Activated CD4-positive, alpha-beta T cell treated with anti-CD3 and anti-CD28 coated beads for 36 hours (primary cell): ENCODE data around the gene THBS1. TPM values are rescaled to one million over a fixed set of nuclear protein-coding genes. Genes with fewer than 3 reads are reported as not detected.
A peak's percentile ranks its signal among the peaks of the same experiment; 100 is the strongest.

Source experiments
- ATAC-seq: fragments of 200-7000 bp; cut with Tn5 transposase; one replicate; pipeline ENCODE4 v1.10.0; 2021; ENCODE audit warnings: mild to moderate bottlenecking, moderate library complexity
- CTCF ChIA-PET: fragments of 350-600 bp; sonication (Branson Sonifier 250); formaldehyde crosslinking; loops from one replicate; lab custom pipeline; 2021; ENCODE audit warnings: antibody characterized with exemption; lab: Charles Lee
- POLR2A ChIA-PET: fragments of 350-600 bp; sonication (Branson Sonifier 250); formaldehyde crosslinking; loops from one replicate; lab custom pipeline; 2021; ENCODE audit warnings: antibody characterized with exemption, inconsistent platforms; lab: Charles Lee
- DNase-seq: peaks from one replicate; pipeline ENCODE4 v3.0.0-alpha.2; 2020
- H3K27ac Mint-ChIP-seq: one replicate; pipeline ENCODE4 v1.8.0; 2021; ENCODE audit warnings: mixed read lengths
- H3K27me3 Mint-ChIP-seq: one replicate; pipeline ENCODE4 v1.8.0; 2021; ENCODE audit warnings: mixed read lengths
- H3K36me3 Mint-ChIP-seq: one replicate; pipeline ENCODE4 v1.8.0; 2021; ENCODE audit warnings: low read depth, mixed read lengths
- H3K4me1 Mint-ChIP-seq: one replicate; pipeline ENCODE4 v1.8.0; 2021; ENCODE audit warnings: mixed read lengths
- H3K4me3 Mint-ChIP-seq: one replicate; pipeline ENCODE4 v1.8.0; 2021; ENCODE audit warnings: mild to moderate bottlenecking, moderate library complexity, mixed read lengths
- H3K9me3 Mint-ChIP-seq: one replicate; pipeline ENCODE4 v1.8.0; 2021; ENCODE audit warnings: low read depth, mixed read lengths
- intact Hi-C, 2 experiments: fragments of 100-400 bp; cut with DNase I in 1 of 2; cut with micrococcal nuclease in 1 of 2; formaldehyde crosslinking; loops; one replicate each; pipeline versions ENCODE4 v1.14.2 to v1.15.1; 2022 to 2024; cut with DNase I, micrococcal nuclease
- total RNA-seq, 2 experiments: library from RNA; stranded (reverse); gene quantifications; one replicate each; pipeline ENCODE4 v1.2.3, GENCODE V29; 2021

THBS1 gene
- total RNA-seq, 2 experiments from 2014 or later = 0.23 to 0.57 TPM

DNA sequence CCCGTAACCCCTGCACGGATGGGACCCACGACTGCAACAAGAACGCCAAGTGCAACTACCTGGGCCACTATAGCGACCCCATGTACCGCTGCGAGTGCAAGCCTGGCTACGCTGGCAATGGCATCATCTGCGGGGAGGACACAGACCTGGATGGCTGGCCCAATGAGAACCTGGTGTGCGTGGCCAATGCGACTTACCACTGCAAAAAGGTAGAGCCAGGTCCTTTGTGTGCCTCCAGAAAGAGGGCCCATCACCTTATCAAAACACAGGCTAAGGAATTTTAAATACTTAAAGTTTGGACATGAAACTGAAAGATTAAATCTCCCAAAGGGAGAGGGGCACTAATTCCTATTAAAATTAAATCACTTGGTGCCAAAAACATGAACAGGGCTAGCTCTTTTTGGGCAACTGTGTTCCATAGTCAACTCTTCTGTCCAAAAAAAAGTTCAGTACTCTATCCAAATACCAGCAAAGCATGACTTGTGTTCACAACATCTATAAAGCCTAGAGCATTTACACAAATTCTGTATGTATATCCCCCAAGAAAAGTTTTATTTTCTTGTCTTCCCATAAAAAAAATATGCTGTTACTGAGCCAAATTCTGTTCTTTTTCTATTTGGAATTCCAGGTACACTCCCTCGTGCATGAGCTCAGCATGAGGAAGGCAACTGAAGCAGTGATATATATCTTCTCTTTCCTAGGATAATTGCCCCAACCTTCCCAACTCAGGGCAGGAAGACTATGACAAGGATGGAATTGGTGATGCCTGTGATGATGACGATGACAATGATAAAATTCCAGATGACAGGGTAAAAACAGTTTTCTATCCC lies 9.2 kb downstream of the THBS1 start:
- CTCF ChIA-PET = no interaction called here
- POLR2A ChIA-PET = no interaction called here
- intact Hi-C loops = no loop called here
- Mint-ChIP-seq H3K9me3 (no peaks in the 10 kb centered on the region), H3K4me3 (no peak overlapping the region), H3K4me1 (peaks cover 3% of the 10 kb centered on the region), H3K27me3 (peaks cover 7% of the 10 kb centered on the region), H3K36me3 (no peaks in the 10 kb centered on the region), H3K27ac (no peak overlapping the region)
- no peak for ATAC-seq
- no peak for DNase-seq

DNA sequence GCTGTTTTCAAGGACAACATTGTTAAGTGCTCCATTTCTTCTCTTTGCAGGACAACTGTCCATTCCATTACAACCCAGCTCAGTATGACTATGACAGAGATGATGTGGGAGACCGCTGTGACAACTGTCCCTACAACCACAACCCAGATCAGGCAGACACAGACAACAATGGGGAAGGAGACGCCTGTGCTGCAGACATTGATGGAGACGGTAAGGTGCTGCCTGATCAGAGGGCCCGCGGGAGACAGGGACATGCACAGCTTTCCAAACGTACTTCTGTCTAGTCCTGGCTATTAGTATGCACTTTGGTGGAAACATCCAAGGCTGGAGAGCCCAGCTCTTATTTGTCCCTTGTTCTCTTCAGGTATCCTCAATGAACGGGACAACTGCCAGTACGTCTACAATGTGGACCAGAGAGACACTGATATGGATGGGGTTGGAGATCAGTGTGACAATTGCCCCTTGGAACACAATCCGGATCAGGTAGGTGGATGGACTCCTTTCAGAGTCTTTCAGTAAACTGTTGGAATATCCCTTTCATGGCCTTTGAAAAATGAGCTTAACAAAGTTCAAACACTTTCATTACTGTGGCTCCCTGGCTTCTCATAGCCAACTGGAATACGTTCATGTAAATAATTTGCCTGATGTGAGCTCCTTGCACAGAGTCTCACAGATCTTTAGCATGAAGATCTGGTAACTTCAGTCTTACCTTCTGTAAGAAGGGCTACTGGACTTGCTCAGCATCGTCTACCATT lies 10.4 kb downstream of the THBS1 start:
- peaks cover 3% of the 10 kb centered on the region for H3K27me3 Mint-ChIP-seq
- H3K4me3 Mint-ChIP-seq = no peak overlapping the region
- H3K36me3 Mint-ChIP-seq = no peaks in the 10 kb centered on the region
- ChIA-PET CTCF (interaction anchor here (0.6 to 1.6 kb wide), 3 partner anchors 8 to 884 kb away, joined by 3 read pairs; no protein-coding TSS in a partner anchor), POLR2A (no interaction called here)
- H3K4me1 Mint-ChIP-seq = peaks cover 3% of the 10 kb centered on the region
- H3K27ac Mint-ChIP-seq = no peak overlapping the region
- DNase-seq (no peak), ATAC-seq (no peak)
- no peaks in the 10 kb centered on the region for H3K9me3 Mint-ChIP-seq
- intact Hi-C loops = no loop called here

DNA sequence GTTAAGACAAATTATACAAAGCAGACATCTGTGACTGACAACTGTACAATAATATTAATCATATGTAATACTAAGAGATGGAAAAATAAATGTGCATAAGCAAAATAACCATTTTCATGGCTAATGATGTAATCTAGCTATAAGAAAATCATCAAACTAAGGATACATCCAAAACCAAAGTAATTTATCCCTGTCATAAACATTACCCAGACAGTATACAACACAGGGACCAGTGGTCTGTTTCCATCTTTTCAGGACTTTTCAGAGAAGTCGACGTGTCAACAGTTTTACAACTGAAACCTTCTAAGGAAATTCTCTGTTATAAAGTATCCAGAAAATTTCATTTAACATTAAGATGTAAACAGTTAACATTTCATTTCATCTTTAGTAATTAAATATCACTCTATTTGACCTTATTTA lies 11.0 kb downstream of the THBS1 start:
- ATAC-seq = no peak

DNA sequence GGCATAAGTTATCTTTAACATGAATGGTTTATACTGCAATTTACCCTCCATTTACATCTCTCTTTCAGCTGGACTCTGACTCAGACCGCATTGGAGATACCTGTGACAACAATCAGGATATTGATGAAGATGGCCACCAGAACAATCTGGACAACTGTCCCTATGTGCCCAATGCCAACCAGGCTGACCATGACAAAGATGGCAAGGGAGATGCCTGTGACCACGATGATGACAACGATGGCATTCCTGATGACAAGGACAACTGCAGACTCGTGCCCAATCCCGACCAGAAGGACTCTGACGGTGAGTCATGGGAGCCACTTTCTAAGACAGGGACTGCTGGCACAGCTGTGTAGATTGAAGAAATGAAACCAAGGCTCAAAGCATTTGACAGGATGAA lies 11.6 kb downstream of the THBS1 start:
- DNase-seq (no peak), ATAC-seq (no peak)
- ChIA-PET CTCF (no interaction called here), POLR2A (no interaction called here)
- no peak overlapping the region for H3K4me3 Mint-ChIP-seq
- no peak overlapping the region for H3K27ac Mint-ChIP-seq
- peaks cover 4% of the 10 kb centered on the region for H3K27me3 Mint-ChIP-seq
- H3K36me3 Mint-ChIP-seq = no peaks in the 10 kb centered on the region
- peaks cover 3% of the 10 kb centered on the region for H3K4me1 Mint-ChIP-seq
- intact Hi-C loops = loop anchor here in 1 of 2 experiments (1.0 kb wide), 1 partner anchor 31 kb away; no protein-coding TSS in a partner anchor
- no peaks in the 10 kb centered on the region for H3K9me3 Mint-ChIP-seq

More for the DNA sequence above, 11.0 kb downstream of the THBS1 start:
- no peak for DNase-seq
- Mint-ChIP-seq H3K4me1 (peaks cover 3% of the 10 kb centered on the region), H3K4me3 (no peak overlapping the region), H3K27me3 (peaks cover 4% of the 10 kb centered on the region), H3K36me3 (no peaks in the 10 kb centered on the region), H3K27ac (no peak overlapping the region), H3K9me3 (no peaks in the 10 kb centered on the region)
- ChIA-PET CTCF (interaction anchor here (0.6 to 1.6 kb wide), 3 partner anchors 9 to 885 kb away, joined by 3 read pairs; no protein-coding TSS in a partner anchor), POLR2A (no interaction called here)
- intact Hi-C loops = loop anchor here in 1 of 2 experiments (1.0 kb wide), 1 partner anchor 31 kb away; no protein-coding TSS in a partner anchor

DNA sequence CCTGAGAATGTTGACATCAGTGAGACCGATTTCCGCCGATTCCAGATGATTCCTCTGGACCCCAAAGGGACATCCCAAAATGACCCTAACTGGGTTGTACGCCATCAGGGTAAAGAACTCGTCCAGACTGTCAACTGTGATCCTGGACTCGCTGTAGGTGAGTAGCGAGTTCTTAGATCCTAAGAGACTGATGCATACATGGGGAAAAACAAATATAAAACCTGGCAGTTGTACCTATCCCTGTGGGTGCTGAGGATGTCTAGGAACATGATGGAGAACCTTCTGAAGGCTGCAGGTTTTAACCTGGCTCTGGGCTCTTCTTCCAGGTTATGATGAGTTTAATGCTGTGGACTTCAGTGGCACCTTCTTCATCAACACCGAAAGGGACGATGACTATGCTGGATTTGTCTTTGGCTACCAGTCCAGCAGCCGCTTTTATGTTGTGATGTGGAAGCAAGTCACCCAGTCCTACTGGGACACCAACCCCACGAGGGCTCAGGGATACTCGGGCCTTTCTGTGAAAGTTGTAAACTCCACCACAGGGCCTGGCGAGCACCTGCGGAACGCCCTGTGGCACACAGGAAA lies 12.3 kb downstream of the THBS1 start:
- ATAC-seq = no peak
- H3K9me3 Mint-ChIP-seq = no peaks in the 10 kb centered on the region
- peaks cover 4% of the 10 kb centered on the region for H3K27me3 Mint-ChIP-seq
- intact Hi-C loops = no loop called here
- no peak overlapping the region for H3K4me3 Mint-ChIP-seq
- H3K27ac Mint-ChIP-seq = no peak overlapping the region
- ChIA-PET CTCF (no interaction called here), POLR2A (no interaction called here)
- DNase-seq = no peak
- peaks cover 3% of the 10 kb centered on the region for H3K4me1 Mint-ChIP-seq
- no peaks in the 10 kb centered on the region for H3K36me3 Mint-ChIP-seq

DNA sequence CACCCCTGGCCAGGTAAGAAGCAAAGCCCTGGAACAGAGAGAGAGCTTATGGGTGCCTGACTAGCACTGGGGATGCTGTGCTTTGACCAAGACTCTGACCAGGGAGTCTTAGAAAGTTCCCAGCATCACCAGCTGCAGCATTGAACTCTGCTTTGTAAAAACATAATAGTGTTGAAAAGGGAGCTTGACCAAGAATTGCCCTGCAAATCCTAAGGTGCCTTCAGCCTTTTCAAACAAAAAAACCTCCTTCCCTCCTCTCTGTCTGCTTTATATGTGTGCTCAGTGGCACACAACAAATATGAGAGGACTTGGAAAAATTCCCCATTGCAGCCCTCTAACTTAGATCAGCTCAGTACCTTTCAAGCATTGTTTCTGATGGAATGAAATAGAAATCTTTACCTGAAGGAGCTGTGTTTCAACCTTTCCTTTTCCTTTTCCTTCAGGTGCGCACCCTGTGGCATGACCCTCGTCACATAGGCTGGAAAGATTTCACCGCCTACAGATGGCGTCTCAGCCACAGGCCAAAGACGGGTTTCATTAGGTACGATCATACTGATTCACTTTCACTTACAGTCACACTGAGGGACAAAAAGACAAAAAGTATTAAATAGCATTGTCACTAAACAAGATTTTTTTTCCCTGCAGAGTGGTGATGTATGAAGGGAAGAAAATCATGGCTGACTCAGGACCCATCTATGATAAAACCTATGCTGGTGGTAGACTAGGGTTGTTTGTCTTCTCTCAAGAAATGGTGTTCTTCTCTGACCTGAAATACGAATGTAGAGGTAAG lies 13.0 kb downstream of the THBS1 start:
- CTCF ChIA-PET = no interaction called here
- Mint-ChIP-seq H3K36me3 (no peaks in the 10 kb centered on the region), H3K27me3 (peaks cover 4% of the 10 kb centered on the region), H3K4me3 (no peak overlapping the region), H3K27ac (no peak overlapping the region), H3K9me3 (no peaks in the 10 kb centered on the region), H3K4me1 (peaks cover 3% of the 10 kb centered on the region)
- POLR2A ChIA-PET = no interaction called here
- intact Hi-C loops = no loop called here
- DNase-seq = peak; percentile 16
- peak; percentile 4 for ATAC-seq

DNA sequence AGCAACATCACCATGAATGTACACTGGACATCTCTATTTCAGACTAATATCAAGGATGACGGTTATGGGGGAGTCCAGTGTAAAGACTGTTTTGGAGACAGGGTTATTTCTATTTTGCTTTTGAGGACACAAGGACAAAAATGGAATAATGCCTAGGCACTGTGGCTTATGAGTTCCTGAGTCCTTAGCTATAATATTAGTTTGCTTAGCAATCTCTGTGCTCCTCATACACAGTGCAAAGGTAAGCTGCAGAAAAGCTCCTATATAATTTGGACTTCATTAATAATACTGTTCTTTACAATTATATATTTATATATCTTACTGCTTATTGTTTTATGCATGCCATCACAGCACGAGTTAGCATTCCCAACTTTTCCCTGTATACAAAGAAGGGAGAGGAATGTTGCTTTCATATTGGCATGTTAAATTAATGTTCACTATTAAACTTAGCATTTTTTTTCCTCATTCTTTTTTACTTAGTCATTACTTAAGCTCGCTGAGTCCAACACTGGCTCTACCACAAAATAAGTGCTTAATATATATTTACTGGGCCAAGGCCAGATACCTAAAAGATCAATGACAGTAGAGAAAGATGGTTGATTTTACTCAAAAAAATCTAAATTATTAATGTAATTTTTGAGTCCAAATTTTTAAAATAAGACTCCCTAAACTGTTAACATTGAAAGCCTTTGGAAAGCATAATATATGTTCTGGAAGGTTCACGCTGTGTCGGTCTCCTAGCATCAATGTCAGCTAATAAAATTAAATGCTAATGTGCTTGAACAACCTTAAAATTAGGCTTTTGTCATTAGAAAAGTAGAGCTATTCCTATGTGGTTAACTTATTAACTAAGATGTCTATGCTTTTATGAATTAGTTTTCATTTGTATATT lies 13.8 kb downstream of the THBS1 start:
- Mint-ChIP-seq H3K27ac (no peak overlapping the region), H3K9me3 (no peaks in the 10 kb centered on the region), H3K36me3 (no peaks in the 10 kb centered on the region), H3K27me3 (peaks cover 6% of the 10 kb centered on the region), H3K4me3 (no peak overlapping the region), H3K4me1 (peaks cover 3% of the 10 kb centered on the region)
- intact Hi-C loops = no loop called here
- no peak for ATAC-seq
- CTCF ChIA-PET = interaction anchor here (1.0 kb wide), 1 partner anchor 12 kb away, joined by 3 read pairs; no protein-coding TSS in a partner anchor
- DNase-seq = no peak
- POLR2A ChIA-PET = no interaction called here

DNA sequence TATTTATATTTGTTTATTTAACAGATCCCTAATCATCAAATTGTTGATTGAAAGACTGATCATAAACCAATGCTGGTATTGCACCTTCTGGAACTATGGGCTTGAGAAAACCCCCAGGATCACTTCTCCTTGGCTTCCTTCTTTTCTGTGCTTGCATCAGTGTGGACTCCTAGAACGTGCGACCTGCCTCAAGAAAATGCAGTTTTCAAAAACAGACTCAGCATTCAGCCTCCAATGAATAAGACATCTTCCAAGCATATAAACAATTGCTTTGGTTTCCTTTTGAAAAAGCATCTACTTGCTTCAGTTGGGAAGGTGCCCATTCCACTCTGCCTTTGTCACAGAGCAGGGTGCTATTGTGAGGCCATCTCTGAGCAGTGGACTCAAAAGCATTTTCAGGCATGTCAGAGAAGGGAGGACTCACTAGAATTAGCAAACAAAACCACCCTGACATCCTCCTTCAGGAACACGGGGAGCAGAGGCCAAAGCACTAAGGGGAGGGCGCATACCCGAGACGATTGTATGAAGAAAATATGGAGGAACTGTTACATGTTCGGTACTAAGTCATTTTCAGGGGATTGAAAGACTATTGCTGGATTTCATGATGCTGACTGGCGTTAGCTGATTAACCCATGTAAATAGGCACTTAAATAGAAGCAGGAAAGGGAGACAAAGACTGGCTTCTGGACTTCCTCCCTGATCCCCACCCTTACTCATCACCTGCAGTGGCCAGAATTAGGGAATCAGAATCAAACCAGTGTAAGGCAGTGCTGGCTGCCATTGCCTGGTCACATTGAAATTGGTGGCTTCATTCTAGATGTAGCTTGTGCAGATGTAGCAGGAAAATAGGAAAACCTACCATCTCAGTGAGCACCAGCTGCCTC lies 14.7 kb downstream of the THBS1 start:
- Mint-ChIP-seq H3K36me3 (no peaks in the 10 kb centered on the region), H3K27me3 (peaks cover 6% of the 10 kb centered on the region), H3K4me1 (peaks cover 3% of the 10 kb centered on the region), H3K9me3 (no peaks in the 10 kb centered on the region), H3K27ac (no peak overlapping the region), H3K4me3 (no peak overlapping the region)
- POLR2A ChIA-PET = no interaction called here
- DNase-seq = no peak
- CTCF ChIA-PET = interaction anchor here (0.7 to 1.0 kb wide), 2 partner anchors 13 to 28 kb away, joined by 3 read pairs; no protein-coding TSS in a partner anchor
- ATAC-seq = no peak
- intact Hi-C loops = no loop called here

DNA sequence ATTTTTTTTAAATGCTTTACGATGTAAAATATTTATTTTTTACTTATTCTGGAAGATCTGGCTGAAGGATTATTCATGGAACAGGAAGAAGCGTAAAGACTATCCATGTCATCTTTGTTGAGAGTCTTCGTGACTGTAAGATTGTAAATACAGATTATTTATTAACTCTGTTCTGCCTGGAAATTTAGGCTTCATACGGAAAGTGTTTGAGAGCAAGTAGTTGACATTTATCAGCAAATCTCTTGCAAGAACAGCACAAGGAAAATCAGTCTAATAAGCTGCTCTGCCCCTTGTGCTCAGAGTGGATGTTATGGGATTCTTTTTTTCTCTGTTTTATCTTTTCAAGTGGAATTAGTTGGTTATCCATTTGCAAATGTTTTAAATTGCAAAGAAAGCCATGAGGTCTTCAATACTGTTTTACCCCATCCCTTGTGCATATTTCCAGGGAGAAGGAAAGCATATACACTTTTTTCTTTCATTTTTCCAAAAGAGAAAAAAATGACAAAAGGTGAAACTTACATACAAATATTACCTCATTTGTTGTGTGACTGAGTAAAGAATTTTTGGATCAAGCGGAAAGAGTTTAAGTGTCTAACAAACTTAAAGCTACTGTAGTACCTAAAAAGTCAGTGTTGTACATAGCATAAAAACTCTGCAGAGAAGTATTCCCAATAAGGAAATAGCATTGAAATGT lies 15.6 kb downstream of the THBS1 start:
- Mint-ChIP-seq H3K36me3 (no peaks in the 10 kb centered on the region), H3K4me3 (no peak overlapping the region), H3K9me3 (no peaks in the 10 kb centered on the region), H3K27ac (no peak overlapping the region), H3K4me1 (peaks cover 3% of the 10 kb centered on the region), H3K27me3 (peaks cover 6% of the 10 kb centered on the region)
- ChIA-PET POLR2A (no interaction called here), CTCF (interaction anchor here (0.7 kb wide), 2 partner anchors 27 to 900 kb away, joined by 3 read pairs; no protein-coding TSS in a partner anchor)
- intact Hi-C loops = no loop called here
- DNase-seq (no peak), ATAC-seq (no peak)
